ENCODE data around the gene ADAMTS7.
"Not testable (repeated sequence)": the region's sequence is repeated elsewhere in the genome, so short reads cannot be mapped to it uniquely, and the experiment has no call there.

Gene ADAMTS7

DNA sequence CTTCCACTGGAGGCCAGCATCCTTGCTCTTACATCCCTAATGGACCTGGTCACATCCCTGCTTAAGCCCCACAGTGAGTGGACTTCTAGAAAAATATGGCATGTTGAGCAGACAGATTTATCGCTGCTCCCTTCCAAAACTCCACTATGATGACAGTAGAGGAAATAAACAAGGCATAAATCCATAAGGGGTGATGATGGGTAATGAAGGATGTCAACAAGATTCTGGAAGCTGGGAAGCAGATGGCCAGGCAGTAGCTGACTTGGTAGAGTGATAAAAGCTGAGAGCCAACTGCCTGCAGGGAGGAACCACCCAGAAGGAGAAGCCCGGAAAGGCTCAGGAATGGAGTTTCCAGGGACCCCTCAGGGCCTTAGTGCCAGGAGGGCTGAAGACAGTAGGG is 28.9 kb downstream of the ADAMTS7 start:
- DNase-seq (ENCODE audit: low read depth): not testable (repeated sequence)

GRCh38 chr15:78781381-78781780 is 29.9 kb downstream of the ADAMTS7 start:
- DNase-seq (ENCODE audit: low read depth): not testable (repeated sequence)

DNA sequence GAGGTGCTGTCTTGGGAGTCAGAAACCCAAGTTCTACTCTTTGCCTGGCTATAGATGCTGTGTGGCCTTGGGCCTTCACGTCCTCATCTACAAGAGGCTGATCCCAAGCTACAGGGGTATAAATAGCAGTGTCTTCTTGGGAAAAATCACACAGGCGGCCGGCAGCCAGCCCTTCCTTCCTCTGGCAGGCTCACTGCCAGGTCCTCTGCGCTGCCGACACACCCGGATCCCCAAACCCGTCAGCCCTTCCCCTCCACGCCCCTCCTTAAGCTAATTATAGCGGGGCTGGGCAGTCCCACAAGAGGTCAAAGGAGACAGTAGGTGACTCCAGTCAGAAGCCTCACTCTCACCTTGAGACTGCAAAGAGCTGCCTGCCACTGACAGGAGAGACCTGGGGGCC is 31.3 kb downstream of the ADAMTS7 start:
- DNase-seq (ENCODE audit: low read depth): not testable (repeated sequence)

DNA sequence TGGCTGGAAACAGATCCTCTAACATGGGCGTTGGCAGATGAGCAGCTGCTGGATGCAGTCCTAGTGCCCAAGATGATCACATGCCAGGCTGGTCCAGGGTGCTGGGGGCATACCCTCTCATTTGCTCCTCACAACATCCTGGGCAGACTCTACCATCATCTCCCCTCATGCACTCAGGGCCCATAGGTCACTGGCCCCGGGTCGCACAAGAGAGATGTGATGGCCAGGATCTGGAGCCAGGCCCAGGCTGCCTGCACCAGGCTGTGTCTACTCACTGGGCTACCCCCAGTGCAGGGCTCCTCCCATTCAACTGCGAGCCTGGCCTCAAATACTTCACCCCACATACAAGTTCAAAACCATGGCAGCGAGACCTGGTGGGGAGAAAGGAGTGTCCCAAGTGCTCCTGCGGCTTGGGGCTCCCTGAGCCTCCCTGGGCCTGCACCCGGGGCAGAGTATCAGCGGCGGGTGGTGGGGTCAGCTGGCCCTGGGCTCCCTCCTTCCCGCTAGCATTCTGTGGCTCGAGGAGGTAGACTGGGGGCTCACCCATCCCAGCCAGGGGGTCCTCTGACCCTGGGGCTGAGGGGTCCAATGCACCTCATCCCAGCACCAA is 32.0 kb downstream of the ADAMTS7 start:
- DNase-seq (ENCODE audit: low read depth): not testable (repeated sequence)

GRCh38 chr15:78778422-78778821 is 32.8 kb downstream of the ADAMTS7 start:
- DNase-seq (ENCODE audit: low read depth): no peak

DNA sequence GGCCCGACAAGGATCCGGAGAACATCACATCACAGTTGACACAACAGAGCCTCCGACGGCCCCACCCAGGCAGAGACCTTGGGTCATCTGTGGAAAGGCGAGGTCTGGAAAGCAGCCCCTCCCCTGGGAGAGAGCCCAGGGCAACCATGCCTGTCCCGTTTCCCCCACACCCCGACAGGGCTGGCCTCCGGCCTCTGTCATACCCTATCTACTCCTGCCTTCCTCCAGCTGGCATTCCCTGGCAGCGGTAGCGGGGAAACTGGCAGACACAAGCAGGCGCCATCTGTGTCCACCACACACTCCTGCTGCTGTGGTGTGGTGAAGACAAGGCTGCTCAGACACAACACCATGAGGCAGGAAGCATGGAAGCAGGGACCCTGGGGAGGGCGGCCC is 33.3 kb downstream of the ADAMTS7 start:
- not testable (repeated sequence) for DNase-seq (ENCODE audit: low read depth)

DNA sequence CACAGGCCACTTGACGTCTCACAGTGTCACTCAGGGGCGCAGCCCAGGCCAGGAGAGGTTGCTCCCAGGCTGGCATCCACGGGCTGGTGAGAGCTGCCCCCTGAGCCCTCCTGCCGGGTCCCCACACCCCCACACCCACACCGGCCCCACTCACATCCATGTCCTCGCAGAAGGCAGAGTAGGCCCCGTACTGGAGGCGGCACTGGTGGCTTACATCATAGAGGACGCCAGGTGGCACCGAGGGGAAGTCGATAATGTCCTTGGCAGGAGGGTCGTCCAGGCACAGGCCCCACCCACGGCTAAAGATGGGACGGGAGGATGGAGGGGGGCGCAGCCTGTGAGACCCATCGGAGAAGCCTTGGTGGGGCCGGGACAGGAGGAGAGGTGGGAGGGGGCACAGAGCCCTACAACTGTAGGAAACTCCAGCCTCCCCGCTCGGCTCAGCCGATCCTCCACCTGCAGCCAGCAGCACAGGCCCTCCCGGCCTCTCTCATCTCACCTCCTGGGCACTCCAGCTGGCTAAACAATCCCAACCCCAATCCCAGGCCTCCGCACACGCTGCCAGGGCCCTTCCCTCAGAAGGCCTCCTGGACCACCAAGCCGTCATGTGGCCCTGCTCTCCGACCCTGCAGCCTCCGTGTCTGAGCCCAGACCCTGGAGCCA is 33.8 kb downstream of the ADAMTS7 start:
- DNase-seq (ENCODE audit: low read depth): not testable (repeated sequence)

- not testable (repeated sequence) for DNase-seq (ENCODE audit: low read depth)
Measured at GRCh38 chr15:78776046-78776925, 35.0 kb downstream of the ADAMTS7 start.

GRCh38 chr15:78775472-78775871 is 35.8 kb downstream of the ADAMTS7 start:
- DNase-seq (ENCODE audit: low read depth): no peak

GRCh38 chr15:78774451-78774990 is 36.7 kb downstream of the ADAMTS7 start:
- not testable (repeated sequence) for DNase-seq (ENCODE audit: low read depth)

- DNase-seq (ENCODE audit: low read depth): not testable (repeated sequence)
Measured at GRCh38 chr15:78773765-78774450, 37.4 kb downstream of the ADAMTS7 start.

DNA sequence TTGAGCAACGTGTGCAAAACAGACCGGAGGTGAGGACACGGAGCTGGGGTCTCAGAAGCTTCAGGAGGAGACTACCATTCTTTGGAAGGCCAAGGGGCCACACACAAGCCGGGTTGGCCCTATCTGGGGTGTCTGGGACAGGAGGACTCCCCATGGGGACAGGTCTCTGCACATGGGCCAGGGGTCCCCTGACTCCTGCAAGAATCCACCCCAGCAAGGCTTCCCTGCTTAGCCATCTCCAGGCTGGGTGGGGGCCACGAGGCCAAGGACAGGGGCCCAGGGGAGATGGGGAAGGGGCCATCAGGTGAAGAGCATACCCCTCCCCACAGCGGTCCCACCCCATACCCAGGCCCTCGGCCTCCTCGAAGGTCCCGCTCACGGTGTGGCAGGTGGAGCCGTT is 38.5 kb downstream of the ADAMTS7 start:
- DNase-seq (ENCODE audit: low read depth): no peak

DNA sequence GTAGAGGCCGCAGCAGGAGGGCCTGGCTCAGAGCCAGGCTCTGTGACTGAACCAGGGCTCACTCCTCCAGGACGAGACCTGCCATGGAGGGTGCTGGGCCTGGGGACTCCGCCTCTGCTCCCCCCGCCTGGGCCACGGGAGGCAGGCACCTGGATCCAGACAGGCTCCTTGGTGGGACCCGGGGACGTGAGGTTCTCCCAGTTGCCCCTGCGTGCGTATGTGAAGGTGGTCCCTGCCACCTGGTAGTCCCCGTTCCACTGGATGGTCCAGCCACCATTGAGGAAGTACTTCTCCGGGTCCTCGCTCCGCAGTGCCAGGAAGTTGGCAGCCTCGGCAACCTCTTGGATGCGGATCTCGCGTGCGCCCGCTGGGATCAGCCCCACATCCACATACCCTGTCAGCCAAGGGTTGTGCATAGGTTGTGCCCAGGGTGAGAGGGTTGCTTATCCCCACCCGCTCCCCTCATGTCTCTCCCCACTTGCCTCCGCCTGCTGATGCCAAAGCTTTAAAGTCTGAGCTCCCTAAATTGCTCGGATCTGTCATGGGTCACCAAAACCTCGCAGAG is 39.7 kb downstream of the ADAMTS7 start:
- DNase-seq (ENCODE audit: low read depth): not testable (repeated sequence)

DNA sequence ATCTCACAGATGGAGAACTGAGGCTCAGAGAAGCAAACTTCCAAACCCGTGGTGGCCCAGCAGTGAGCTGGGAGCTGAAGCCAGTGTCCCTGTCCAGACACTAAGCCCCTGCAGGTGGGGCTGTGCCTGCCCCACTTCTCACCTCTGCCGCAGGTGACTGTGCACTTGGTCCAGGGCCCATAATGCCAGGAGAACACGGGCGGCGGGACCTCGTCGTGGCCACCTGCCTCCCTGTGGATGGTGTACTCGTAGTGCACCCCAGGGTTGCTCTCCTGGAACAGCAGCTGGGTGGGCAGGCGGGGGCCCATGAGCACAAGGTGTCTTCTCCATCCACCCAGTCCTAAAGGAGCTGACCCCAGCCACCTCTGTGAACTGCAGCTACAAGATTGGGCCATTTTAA is 40.2 kb downstream of the ADAMTS7 start:
- DNase-seq (ENCODE audit: low read depth): not testable (repeated sequence)

DNA sequence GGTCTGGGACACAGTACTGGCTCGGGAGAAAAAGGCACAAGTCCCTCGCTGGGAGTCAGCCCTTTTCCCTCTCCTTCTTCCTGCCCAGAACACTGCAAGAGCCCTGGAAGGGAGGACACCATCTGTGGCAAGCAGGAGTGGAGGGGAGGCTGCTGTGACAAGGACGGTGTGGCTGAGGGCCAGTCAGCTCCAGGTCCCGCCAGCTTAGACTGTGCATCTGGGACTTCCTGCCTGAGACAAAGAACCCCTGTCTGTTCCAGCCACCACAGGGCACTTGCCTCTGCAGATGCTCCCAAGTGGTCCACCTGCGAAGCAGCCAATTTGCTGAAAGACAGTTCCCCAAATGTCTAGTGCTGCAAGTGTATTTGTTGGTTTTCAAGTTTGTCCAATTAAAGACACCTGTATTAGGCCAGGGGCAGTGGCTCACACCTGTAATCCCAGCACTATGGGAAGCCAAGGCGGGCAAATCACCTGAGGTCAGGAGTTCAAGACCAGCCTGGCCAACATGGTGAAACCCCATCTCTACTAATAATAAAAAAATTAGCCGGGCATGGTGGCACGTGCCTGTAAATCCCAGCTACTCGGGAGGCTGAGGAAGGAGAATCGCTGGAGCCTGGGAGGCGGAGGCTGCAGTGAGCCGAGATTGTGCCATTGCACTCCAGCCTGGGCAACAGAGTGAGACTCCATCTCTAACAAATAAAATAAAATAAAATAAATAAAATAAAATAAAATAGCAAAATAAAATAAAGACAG is 41.6 kb downstream of the ADAMTS7 start:
- DNase-seq (ENCODE audit: low read depth): not testable (repeated sequence)

DNA sequence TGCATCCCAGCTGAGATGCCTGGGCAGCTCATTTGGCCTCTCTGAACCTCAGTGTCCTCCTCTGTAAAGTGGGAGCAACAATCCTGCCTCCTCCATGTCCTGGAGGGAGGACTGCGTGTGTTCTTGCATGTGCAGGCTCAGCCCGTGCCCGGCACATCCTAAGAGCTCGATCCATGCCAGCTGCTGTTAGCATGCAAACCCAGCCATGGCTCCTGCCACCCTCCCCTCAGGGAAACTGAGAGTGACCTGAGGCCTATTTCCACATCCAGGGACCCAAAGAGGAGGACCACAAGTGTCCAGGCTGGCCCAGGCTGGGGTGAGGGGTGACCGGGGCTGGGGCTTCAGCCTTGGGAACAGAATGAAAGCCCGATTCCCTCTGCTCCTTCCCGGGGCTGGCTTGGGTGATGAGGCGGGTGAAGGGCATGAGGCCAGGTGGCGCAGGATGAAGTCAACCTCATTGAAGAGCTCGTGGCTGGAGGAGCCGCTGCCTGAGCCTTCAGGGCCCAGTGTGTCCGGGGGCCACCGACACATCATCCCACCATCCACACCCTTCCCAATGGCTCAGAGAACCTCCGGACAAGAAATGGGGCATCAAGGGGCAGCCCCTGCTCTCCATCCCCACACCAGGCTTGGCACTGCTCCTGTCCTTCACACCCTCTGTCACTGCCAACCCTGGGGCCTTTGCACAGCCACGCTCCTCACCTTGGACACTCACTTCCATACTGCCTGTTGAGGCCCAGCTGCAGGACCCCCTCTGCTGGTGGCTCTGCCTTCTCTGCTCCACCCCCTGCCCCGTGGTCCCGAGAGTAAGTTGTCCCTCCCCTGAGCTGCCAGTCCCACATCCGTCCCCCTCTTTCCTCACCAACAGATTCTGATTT is 42.5 kb downstream of the ADAMTS7 start:
- no peak for DNase-seq (ENCODE audit: low read depth)

DNA sequence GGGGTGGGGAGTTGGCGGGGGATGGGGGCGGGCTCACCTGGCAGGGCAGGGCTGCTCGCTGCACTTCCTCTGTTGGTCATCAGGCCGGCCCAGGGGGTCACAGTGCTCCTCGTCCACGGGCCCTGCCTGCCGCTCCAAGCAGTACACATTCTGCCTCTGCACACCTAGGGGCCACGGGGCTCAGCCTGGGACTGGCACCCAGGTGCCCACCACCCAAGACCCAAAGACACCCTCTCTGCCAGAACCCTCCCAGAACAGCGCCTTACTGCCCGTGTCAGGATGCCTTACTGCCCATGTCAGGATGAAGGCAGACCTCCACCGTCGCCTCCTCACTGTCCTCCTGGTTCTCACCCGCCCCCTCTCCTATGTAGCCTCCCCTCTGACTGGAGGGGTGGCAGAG is 43.2 kb downstream of the ADAMTS7 start:
- DNase-seq (ENCODE audit: low read depth): no peak

- DNase-seq (ENCODE audit: low read depth): no peak
Measured at GRCh38 chr15:78767331-78767951, 43.8 kb downstream of the ADAMTS7 start.

- DNase-seq (ENCODE audit: low read depth): not testable (repeated sequence)
Measured at GRCh38 chr15:78766641-78767071, 44.6 kb downstream of the ADAMTS7 start.

All from fibroblast of gingiva (primary cell).